Measurements from ENCODE around the gene UBE2QL1.

The UBE2QL1 gene

GRCh38 chr5:6478793-6479192 is 30.1 kb downstream of the UBE2QL1 start:
- no peak for DNase-seq (ENCODE audit: low read depth)

- no peak for DNase-seq (ENCODE audit: low read depth)
Observed at GRCh38 chr5:6480133-6481051, 31.7 kb downstream of the UBE2QL1 start.

DNA sequence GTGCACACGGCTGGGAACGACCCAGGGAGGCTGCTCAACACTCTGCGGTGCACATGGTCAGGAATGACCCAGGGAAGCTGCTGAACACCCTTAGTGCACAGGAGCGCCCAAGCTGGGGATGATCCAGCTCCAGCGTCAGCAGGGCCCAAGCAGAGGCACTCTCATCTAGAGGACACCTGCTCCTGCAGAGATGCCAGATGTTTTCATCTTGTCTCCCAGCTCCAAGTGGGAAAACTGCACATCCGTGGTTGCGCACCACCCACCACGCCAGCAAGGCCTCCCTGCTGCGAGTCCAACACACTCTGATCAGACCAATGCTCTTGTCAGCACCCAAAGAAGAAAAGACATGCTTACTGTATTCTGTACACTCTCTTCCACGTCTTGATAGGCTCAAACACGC is 34.1 kb downstream of the UBE2QL1 start:
- DNase-seq (ENCODE audit: low read depth), result no peak

DNA sequence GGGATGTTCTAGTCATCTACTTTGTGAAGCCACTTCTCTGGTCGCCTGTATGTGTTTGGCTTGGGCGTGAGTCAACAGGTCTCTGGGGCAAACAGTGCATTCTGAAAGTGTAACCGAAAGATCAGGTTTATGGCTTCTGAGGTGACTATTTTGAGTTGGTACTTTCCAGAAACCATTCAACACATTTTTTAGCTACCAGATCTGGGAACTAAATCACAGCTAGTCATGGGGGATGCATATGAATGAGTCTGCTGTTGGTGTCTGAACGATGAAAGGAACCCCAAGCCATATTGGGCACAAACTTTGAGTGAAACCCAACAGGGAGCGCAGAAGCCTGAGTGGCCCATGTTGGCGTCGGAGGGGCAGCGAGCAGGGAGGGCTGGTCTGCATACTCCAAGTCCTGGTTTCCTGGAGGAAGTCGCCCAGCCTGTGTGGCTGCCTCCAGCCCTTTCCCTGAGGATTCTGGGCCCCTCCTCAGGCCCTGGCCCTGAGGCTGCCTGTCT is 35.3 kb downstream of the UBE2QL1 start:
- DNase-seq (ENCODE audit: low read depth), result no peak

- no peak for DNase-seq (ENCODE audit: low read depth)
Observed at GRCh38 chr5:6484446-6484845, 35.8 kb downstream of the UBE2QL1 start.

DNA sequence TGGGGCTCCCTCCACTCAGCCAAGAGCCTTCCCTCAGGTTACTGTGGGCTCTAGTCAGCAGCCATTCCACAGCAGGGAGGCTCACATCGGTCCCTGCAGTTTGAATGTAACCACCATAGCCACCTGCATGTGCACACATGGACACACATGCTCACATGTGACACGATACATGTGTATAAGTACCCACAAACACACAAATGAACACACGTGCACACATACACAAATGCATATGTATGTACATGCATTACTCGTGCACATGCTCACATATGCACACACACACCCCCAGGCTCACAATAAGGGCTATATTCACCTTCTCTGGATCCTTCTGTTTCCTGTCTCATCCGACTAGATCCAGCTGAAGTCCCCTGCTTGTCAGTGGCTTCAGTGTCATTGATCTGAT is 36.2 kb downstream of the UBE2QL1 start:
- DNase-seq (ENCODE audit: low read depth), result no peak

- DNase-seq (ENCODE audit: low read depth), result no peak
Observed at GRCh38 chr5:6485441-6485840, 36.8 kb downstream of the UBE2QL1 start.

GRCh38 chr5:6486074-6486473 is 37.4 kb downstream of the UBE2QL1 start:
- DNase-seq (ENCODE audit: low read depth), result no peak

DNA sequence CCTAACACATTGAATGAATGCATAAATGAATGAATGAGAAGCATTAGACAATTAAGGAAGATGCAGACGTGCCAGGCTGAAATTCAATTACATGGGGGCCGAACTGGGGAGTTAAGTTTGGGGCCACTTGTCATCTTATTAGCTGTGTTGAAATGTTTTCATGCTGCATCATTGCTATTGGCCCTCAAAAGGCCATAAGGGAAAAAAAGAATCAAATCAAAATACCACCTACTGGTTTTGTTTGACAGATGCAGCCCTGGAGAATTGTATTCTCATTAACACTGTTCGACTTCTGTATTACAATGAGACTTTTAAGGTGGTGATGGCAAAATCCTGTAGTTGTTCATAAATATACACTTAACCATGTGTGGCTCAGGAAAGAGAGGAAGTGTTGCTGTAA is 38.4 kb downstream of the UBE2QL1 start:
- no peak for DNase-seq (ENCODE audit: low read depth)

DNA sequence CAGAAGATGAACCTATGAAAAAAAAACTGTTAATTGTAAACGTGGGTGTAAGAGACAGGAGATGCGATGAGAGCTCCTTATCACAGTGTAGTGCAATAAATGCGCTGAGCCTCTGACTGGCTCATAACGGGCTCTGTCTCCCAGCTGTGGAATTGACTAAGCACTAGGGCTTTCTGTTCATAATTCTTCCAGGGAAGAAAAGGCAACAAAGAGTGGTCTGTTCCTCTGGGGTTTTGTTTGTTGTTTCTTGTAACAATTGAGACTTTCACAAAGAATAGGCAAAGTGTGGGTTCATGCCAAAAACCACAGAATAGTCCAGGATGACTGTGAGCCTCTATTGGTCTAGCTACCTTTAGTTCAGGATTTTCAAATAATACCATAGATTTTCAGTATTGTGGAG is 39.4 kb downstream of the UBE2QL1 start:
- no peak for DNase-seq (ENCODE audit: low read depth)

DNA sequence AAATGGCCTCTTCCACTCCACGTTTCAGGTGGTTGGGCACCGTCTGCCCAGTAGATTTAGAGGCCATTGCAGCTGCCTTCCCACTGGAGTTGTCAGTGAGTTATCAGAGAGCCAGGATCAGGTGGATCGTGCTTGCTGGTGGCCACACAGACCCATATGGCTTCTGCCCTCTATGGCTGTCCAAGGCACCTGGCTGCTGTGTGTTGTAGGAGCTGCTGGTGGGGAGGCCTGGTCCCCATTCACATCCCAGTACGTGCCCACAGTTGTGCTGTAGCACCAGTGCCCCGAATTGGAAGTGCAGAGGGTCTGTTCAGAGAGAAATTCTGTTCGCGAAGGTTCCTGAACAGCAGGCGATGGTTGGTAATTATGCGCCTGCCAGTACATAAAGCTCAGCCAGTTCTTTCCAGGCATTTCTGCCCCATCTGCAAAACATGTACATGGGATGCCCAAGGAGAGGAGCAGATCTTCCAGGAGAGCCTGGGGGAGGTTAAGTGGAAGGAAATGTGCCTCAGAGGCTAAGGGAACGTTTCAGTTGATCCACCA is 41.1 kb downstream of the UBE2QL1 start:
- DNase-seq (ENCODE audit: low read depth), result no peak

GRCh38 chr5:6490246-6490645 is 41.6 kb downstream of the UBE2QL1 start:
- no peak for DNase-seq (ENCODE audit: low read depth)

DNA sequence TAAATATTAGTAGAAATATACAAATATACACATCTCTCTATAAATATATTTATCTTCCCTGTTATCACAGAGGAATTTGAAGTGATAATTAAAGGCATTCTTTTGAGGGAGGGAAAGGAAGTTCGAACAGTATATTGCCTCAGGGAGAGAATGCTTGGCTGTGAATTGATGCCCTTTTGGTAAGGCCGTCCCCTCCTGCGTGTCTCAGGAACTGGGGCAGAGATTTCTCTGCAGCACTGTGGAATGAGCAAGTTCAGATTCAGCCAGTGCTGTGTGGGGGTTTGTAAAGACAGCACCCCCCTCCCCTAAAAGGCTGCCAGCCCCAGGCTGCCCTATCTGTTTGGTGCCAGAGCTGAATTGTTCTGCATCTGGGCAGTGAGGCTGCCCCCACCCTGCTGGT is 42.0 kb downstream of the UBE2QL1 start:
- no peak for DNase-seq (ENCODE audit: low read depth)

DNA sequence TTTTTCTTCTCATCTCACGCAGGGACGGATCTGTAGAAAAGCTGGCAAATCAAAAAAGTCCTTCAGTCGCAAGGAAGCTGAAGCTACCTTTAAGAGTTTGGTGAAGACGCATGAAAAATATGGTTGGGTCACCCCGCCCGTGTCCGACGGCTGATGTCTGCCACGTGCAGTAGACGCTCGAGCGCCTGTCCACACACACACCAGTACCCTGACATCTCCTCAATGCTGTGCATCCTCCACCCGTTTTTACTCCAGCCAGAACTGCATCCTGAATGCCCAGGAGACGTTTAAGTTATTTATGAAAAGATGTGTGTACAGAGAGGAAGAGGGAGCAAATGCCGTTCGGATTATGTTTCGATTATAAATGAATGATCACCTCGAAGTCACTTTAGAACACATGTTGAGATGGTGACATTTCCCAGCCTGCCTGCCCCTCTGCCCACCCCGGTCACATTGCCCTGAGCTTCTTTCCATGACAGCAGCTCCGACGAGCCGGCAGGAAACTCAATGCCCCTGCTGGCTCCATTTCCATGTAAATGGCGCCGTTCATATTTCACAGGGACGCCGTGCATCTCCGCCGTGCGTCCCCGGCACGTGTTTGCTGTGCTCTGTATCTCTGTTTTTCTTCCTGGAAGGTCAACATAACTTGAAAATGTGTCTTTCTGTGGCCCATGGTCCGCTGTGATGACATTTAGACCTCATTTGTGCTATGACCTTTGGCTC is 42.7 kb downstream of the UBE2QL1 start:
- no peak for DNase-seq (ENCODE audit: low read depth)

DNA sequence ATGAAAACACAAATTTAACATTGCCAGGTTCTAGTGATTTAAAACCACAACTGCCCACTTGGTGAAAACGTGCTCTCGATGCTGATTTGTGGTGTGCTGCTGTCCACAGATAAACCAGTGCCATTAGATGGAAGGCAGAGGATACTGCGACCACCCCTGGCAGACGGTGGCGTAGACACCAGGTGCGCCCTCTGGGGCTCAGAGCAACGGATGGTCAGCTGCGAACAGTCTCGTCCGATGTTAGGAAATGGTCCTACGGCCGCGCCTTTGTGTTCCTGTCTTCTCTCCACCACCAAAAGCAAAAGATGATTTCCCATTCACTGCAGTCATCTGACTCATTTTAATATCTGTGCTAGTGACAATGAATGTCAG is 43.2 kb downstream of the UBE2QL1 start:
- no peak for DNase-seq (ENCODE audit: low read depth)

GRCh38 chr5:6492934-6493333 is 44.3 kb downstream of the UBE2QL1 start:
- no peak for DNase-seq (ENCODE audit: low read depth)

GRCh38 chr5:6493681-6494454 is 45.2 kb downstream of the UBE2QL1 start:
- no peak for DNase-seq (ENCODE audit: low read depth)

DNA sequence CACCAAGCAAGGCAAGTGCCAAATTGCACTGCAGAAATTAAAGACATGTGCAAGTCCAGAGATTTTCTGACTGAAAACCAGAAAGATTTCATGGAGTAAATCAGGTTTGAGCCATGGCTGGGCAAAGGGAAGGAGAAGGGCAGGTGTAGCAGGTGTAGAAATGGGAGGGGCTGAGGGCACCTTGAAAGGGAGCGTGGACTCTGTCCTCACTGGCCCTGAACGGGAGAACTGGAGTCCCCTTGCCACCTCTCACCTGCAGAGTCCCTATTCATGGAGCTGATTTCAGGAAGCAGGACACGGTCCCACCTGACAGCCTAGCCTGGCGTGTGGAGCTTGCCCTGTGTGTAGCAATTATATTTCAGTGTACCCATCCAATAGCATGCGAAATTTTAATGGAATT is 46.3 kb downstream of the UBE2QL1 start:
- no peak for DNase-seq (ENCODE audit: low read depth)

- no peak for DNase-seq (ENCODE audit: low read depth)
Observed at GRCh38 chr5:6495433-6496206, 47.0 kb downstream of the UBE2QL1 start.

GRCh38 chr5:6496207-6496584 is 47.5 kb downstream of the UBE2QL1 start:
- no peak for DNase-seq (ENCODE audit: low read depth)

- no peak for DNase-seq (ENCODE audit: low read depth)
Observed at GRCh38 chr5:6496636-6497035, 48.0 kb downstream of the UBE2QL1 start.
